K562 (cell line): ENCODE data around the gene DNASE1L1. TPM values are rescaled to one million over a fixed set of nuclear protein-coding genes. Genes with fewer than 3 reads are reported as not detected.

Source experiments
- CHD2 ChIP-seq: IDR thresholded peaks from 2 replicates; pipeline ENCODE4 v1.6.1; 2011; ENCODE audit warnings: low read depth, low read length
- CTCFL ChIP-seq: IDR thresholded peaks from 2 replicates; pipeline ENCODE4 v1.6.1; 2011; ENCODE audit warnings: borderline replicate concordance, low read depth, mild to moderate bottlenecking, moderate library complexity, low read length; ENCODE audit not compliant: insufficient read depth, poor library complexity, severe bottlenecking
- E2F8 ChIP-seq: fragments of 450-650 bp; IDR thresholded peaks from 2 replicates; pipeline ENCODE4 v1.7.1; 2018; ENCODE audit warnings: mild to moderate bottlenecking, low read depth; ENCODE audit not compliant: partially characterized antibody
- NR1H2 ChIP-seq: sonication (generic); formaldehyde crosslinking; IDR thresholded peaks from 2 replicates; pipeline ENCODE4 v1.4.0; 2020; ENCODE audit warnings: mild to moderate bottlenecking, missing genetic modification reagents
- NR2C2 ChIP-seq, 2 experiments: fragments of 200-800 bp in 1 of 2; sonication (Bioruptor generic) in 1 of 2; sonication (generic) in 1 of 2; formaldehyde crosslinking in 1 of 2; IDR thresholded peaks; 2 replicates each; pipeline versions ENCODE4 v1.6.1 to v1.8.0; 2016 to 2022; ENCODE audit warnings: mild to moderate bottlenecking in 1 of 2, missing compliant biosample characterization in 1 of 2, missing genetic modification characterization in 1 of 2, missing genetic modification reagents in 1 of 2
- OTX1 ChIP-seq: fragments of 450-650 bp; formaldehyde crosslinking; IDR thresholded peaks from 2 replicates; pipeline ENCODE4 v1.4.0; 2022; ENCODE audit warnings: mild to moderate bottlenecking
- PHB ChIP-seq: fragments of 250-450 bp; sonication (Bioruptor Pico); IDR thresholded peaks from 2 replicates; pipeline ENCODE4 v1.5.0; 2021
- RAD51 ChIP-seq: fragments of 450-650 bp; IDR thresholded peaks from 2 replicates; pipeline ENCODE4 v1.7.1; 2016; ENCODE audit warnings: low read depth, mild to moderate bottlenecking, borderline replicate concordance
- RBFOX2 ChIP-seq: fragments of 200-400 bp; formaldehyde crosslinking; IDR thresholded peaks from 2 replicates; pipeline ENCODE4 v1.6.1; 2017; ENCODE audit warnings: low read depth, mild to moderate bottlenecking, low read length, moderate library complexity
- TAL1 ChIP-seq: fragments of 450-650 bp; IDR thresholded peaks from 2 replicates; pipeline ENCODE4 v1.6.1; 2016; ENCODE audit warnings: mild to moderate bottlenecking
- TEAD1 ChIP-seq, 2 experiments: fragments of 450-650 bp in 1 of 2; sonication (generic) in 1 of 2; formaldehyde crosslinking; IDR thresholded peaks; 2 replicates each; pipeline versions ENCODE4 v1.4.0 to v1.8.0; 2020 to 2022; ENCODE audit warnings: mild to moderate bottlenecking in 2 of 2, missing genetic modification reagents in 1 of 2
- TEAD4 ChIP-seq, 2 experiments: sonication (generic) in 1 of 2; formaldehyde crosslinking in 1 of 2; IDR thresholded peaks; 2 replicates each; pipeline versions ENCODE4 v1.6.1 to v1.8.0; 2012 to 2022; ENCODE audit warnings: borderline replicate concordance in 1 of 2, inconsistent platforms in 1 of 2, low read length in 1 of 2, mild to moderate bottlenecking in 1 of 2, missing genetic modification reagents in 1 of 2
- USF1 ChIP-seq: sonication (generic); formaldehyde crosslinking; IDR thresholded peaks from 2 replicates; pipeline ENCODE4 v1.9.0; 2022; ENCODE audit warnings: mild to moderate bottlenecking, missing genetic modification reagents
- ZC3H4 ChIP-seq: sonication (generic); formaldehyde crosslinking; IDR thresholded peaks from 2 replicates; pipeline ENCODE4 v1.9.0; 2021; ENCODE audit warnings: missing genetic modification reagents, borderline replicate concordance
- ZFPM2 ChIP-seq: fragments of 250-450 bp; sonication (Bioruptor Pico); IDR thresholded peaks from 2 replicates; pipeline ENCODE4 v1.5.1; 2022; ENCODE audit warnings: mild to moderate bottlenecking
- ZNF282 ChIP-seq: sonication (generic); formaldehyde crosslinking; IDR thresholded peaks from 2 replicates; pipeline ENCODE4 v1.8.1; 2023; ENCODE audit warnings: missing genetic modification reagents
- ZNF384 ChIP-seq: IDR thresholded peaks from 2 replicates; pipeline ENCODE4 v1.6.1; 2012; ENCODE audit warnings: low read depth, low read length, improper control_type of control experiment
- polyA plus RNA-seq, 8 experiments: library from polyadenylated mRNA; depleted of rRNA in 4 of 8; stranded (reverse) in 5 of 8; unstranded in 3 of 8; fragments of >200 nt; fragmentation: Nextera tagmentation in 2 of 8; fragmentation: Illumina TruSeq in 1 of 8; extraction: Ambion mirVana in 2 of 8; extraction: Trizol in 1 of 8; gene quantifications; 2 replicates each; pipeline versions ENCODE4 v1.2.1 to v1.2.3, GENCODE V29; 2011 to 2014; ENCODE audit warnings: inconsistent platforms in 1 of 8, missing spikeins in 1 of 8
- total RNA-seq, 7 experiments: library from RNA; depleted of rRNA in 6 of 7; stranded (reverse); fragments of >200 nt in 6 of 7; fragmentation: Illumina TruSeq in 2 of 7; extraction: Trizol in 2 of 7; gene quantifications; 2 replicates each; pipeline versions ENCODE4 v1.2.1 to v1.2.3, GENCODE V29; 2011 to 2021; ENCODE audit warnings: low replicate concordance in 1 of 7
- TF ChIP-seq, protein P1 (sequence below): fragments of 150-350 bp; conservative IDR thresholded peaks from 2 replicates; pipeline ENCODE4 v1.6.1; 2014; ENCODE audit warnings: low read length

DNASE1L1 gene
- total and polyA plus RNA-seq, 9 of the 15 experiments (the other 6 are each of a cell fraction or from before 2014, with no cell fraction given): 0.73 to 12.6 (median 7.9) TPM

DNA sequence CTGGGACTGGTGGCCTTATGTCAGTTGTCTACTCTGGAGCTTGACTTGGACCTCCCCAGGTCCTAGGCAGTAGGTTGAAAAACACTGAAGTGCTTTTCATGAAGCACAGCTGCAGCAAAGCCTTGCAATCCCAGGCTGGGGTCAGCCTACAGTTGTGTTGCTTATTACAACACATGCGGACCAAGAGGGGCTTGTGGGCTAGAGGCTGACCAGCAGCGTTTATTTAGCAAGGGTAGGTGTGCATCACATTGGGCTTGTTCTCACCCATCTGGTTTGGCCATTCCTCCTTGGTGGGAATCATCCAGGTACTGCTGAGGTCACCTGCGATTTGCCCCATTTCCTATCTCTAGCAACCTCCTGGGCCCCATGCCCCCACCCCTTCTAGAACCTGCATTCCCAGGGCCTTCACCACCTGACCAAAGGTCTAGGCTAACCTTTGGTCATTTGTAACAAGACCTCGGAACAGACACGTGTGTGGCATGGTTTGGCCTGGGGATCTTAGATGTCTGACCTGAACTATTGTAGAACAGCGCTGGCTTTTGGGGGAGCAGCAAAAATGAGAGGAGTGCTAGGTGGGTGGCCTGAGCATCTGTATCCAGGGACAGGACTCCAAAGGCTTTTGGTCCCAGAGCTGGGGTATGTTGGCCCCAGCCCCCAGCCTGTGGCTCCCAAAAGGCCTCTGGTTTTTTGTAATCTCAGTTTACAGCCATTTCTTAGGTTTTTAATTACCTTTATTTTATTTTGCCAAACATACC lies 7.8 kb downstream of the DNASE1L1 start (continued):
- TF ChIP-seq, protein P1, sequence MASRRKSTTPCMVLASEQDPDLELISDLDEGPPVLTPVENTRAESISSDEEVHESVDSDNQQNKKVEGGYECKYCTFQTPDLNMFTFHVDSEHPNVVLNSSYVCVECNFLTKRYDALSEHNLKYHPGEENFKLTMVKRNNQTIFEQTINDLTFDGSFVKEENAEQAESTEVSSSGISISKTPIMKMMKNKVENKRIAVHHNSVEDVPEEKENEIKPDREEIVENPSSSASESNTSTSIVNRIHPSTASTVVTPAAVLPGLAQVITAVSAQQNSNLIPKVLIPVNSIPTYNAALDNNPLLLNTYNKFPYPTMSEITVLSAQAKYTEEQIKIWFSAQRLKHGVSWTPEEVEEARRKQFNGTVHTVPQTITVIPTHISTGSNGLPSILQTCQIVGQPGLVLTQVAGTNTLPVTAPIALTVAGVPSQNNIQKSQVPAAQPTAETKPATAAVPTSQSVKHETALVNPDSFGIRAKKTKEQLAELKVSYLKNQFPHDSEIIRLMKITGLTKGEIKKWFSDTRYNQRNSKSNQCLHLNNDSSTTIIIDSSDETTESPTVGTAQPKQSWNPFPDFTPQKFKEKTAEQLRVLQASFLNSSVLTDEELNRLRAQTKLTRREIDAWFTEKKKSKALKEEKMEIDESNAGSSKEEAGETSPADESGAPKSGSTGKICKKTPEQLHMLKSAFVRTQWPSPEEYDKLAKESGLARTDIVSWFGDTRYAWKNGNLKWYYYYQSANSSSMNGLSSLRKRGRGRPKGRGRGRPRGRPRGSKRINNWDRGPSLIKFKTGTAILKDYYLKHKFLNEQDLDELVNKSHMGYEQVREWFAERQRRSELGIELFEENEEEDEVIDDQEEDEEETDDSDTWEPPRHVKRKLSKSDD: no peak
- TF ChIP-seq CTCFL (no peak), ZNF384 (no peak), TEAD1 (CRISPR knock-in tag; IDR thresholded peaks at IDR 0.05) (peak in 1 of 2 experiments; percentile 83; a peak in 2 of 4 replicates), USF1 (CRISPR knock-in tag) (peak; percentile 49; the same call in 1 of the 2 replicates), ZC3H4 (CRISPR knock-in tag) (peak; percentile 92; the same call in 1 of the 2 replicates), ZNF282 (CRISPR knock-in tag) (peak; percentile 84), OTX1 (peak; percentile 96), TAL1 (0 out of 2 replicates have a peak, but pooled peaks have one; percentile 4), RAD51 (peak; percentile 29; the same call in 1 of the 2 replicates), TEAD4 (IDR thresholded peaks at IDR 0.05; ENCODE audit: low read length) (peak; percentile 56; the same call in 1 of the 2 replicates), TEAD4 (CRISPR knock-in tag; IDR thresholded peaks at IDR 0.05; ENCODE audit: borderline replicate concordance) (no peak), PHB (no peak), NR1H2 (peak; percentile 35; the same call in 1 of the 2 replicates), ZFPM2 (peak; percentile 86; the same call in 1 of the 2 replicates), NR2C2 (CRISPR knock-in tag; IDR thresholded peaks at IDR 0.05) (peak; percentile 77; the same call in 1 of the 2 replicates), NR2C2 (tag; IDR thresholded peaks at IDR 0.05) (no peak), E2F8 (peak; percentile 83), RBFOX2 (peak; percentile 38), CHD2 (peak; percentile 58)
